Measurements from ENCODE around the gene TRA2B.

The TRA2B gene

GRCh38 chr3:185937689-185938374 lies at the start of gene TRA2B:
TSS of gene TRA2B (minus strand) at chr3:185938014. CDS start at chr3:185937860, 154 bp downstream.
- peak; percentile 98 to 100 (median 99) for DNase-seq
- intact Hi-C loops (cut with DNase I) = no loop called here

- intact Hi-C loops (cut with DNase I) = no loop called here
- DNase-seq = peak in 1 of 42 donors; percentile 20
Measured at GRCh38 chr3:185986198-185986777, 48.5 kb upstream of the TRA2B start.

- DNase-seq = no peak
- intact Hi-C loops (cut with DNase I) = loop anchor here (5.0 kb wide), 4 partner anchors 123 to 558 kb away; partner anchors contain the start of genes CRYGS and ETV5
Measured at GRCh38 chr3:185984203-185984602, 46.4 kb upstream of the TRA2B start.

GRCh38 chr3:185983495-185984141 lies 45.8 kb upstream of the TRA2B start:
- peak; percentile 46 to 94 (median 80) for DNase-seq
- intact Hi-C loops (cut with DNase I) = loop anchor here (5.0 kb wide), 4 partner anchors 124 to 559 kb away; partner anchors contain the start of genes CRYGS and ETV5

- peak in 1 of 42 donors; percentile 27 for DNase-seq
Measured at GRCh38 chr3:185982632-185983031, 44.8 kb upstream of the TRA2B start.

GRCh38 chr3:185981621-185982020 lies 43.8 kb upstream of the TRA2B start:
- DNase-seq = no peak
- intact Hi-C loops (cut with DNase I) = loop anchor here (5.0 kb wide), 4 partner anchors 126 to 561 kb away; partner anchors contain the start of genes CRYGS and ETV5

More at GRCh38 chr3:185982632-185983031, 44.8 kb upstream of the TRA2B start:
- intact Hi-C loops (cut with DNase I) = loop anchor here (5.0 kb wide), 4 partner anchors 125 to 560 kb away; partner anchors contain the start of genes CRYGS and ETV5

GRCh38 chr3:185979721-185980121 lies 41.9 kb upstream of the TRA2B start:
- intact Hi-C loops (cut with DNase I) = loop anchor here (5.0 kb wide), 4 partner anchors 128 to 563 kb away; partner anchors contain the start of genes CRYGS and ETV5
- no peak for DNase-seq

- intact Hi-C loops (cut with DNase I) = no loop called here
Measured at GRCh38 chr3:185978516-185978915, 40.7 kb upstream of the TRA2B start.

GRCh38 chr3:185977679-185978040 lies 39.8 kb upstream of the TRA2B start:
- no peak for DNase-seq
- intact Hi-C loops (cut with DNase I) = no loop called here

More at GRCh38 chr3:185978516-185978915, 40.7 kb upstream of the TRA2B start:
- no peak for DNase-seq

- intact Hi-C loops (cut with DNase I) = no loop called here
- DNase-seq = peak; percentile 62 to 96 (median 90)
Measured at GRCh38 chr3:185976977-185977678, 39.3 kb upstream of the TRA2B start.

- intact Hi-C loops (cut with DNase I) = no loop called here
- no peak for DNase-seq
Measured at GRCh38 chr3:185976100-185976499, 38.3 kb upstream of the TRA2B start.

- intact Hi-C loops (cut with DNase I) = no loop called here
- DNase-seq = no peak
Measured at GRCh38 chr3:185971579-185971978, 33.8 kb upstream of the TRA2B start.

GRCh38 chr3:185968168-185968567 lies 30.4 kb upstream of the TRA2B start:
- no peak for DNase-seq
- intact Hi-C loops (cut with DNase I) = no loop called here

GRCh38 chr3:185966655-185967054 lies 28.8 kb upstream of the TRA2B start:
- intact Hi-C loops (cut with DNase I) = no loop called here
- DNase-seq = no peak

GRCh38 chr3:185965496-185965895 lies 27.7 kb upstream of the TRA2B start:
- intact Hi-C loops (cut with DNase I) = no loop called here
- DNase-seq = no peak

GRCh38 chr3:185961675-185962232 lies 23.9 kb upstream of the TRA2B start:
- DNase-seq = no peak

GRCh38 chr3:185960522-185961288 lies 22.9 kb upstream of the TRA2B start:
- intact Hi-C loops (cut with DNase I) = no loop called here
- DNase-seq = no peak

More at GRCh38 chr3:185961675-185962232, 23.9 kb upstream of the TRA2B start:
- intact Hi-C loops (cut with DNase I) = no loop called here

All from head of caudate nucleus (tissue), 42 donors.